ENCODE results near the gene LRRIQ3.
A peak's percentile ranks its signal among the peaks of the same experiment; 100 is the strongest.
"Not testable (repeated sequence)": the region's sequence is repeated elsewhere in the genome, so short reads cannot be mapped to it uniquely, and the experiment has no call there.

Gene LRRIQ3, protein sequence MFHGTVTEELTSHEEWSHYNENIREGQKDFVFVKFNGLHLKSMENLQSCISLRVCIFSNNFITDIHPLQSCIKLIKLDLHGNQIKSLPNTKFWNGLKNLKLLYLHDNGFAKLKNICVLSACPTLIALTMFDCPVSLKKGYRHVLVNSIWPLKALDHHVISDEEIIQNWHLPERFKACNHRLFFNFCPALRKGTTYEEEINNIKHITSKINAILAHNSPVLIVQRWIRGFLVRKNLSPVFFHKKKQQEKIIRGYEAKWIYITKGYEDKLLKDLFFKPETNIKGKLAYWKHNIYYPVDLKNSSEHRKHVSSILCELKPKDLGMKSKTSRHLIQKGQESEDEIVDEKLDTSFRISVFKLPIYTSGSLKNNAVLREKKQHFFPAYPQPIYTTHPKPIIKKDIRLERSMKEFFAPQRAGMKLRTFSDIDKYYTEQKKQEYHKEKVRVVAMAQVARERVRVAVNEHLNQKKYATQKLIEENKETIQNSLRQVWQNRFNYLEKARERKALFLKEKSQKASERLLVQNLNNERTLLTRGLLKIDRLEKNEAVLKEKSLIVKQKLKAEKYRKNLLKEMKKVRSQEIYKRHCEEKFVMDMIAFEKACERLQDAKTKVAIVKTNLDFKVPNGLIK

DNA sequence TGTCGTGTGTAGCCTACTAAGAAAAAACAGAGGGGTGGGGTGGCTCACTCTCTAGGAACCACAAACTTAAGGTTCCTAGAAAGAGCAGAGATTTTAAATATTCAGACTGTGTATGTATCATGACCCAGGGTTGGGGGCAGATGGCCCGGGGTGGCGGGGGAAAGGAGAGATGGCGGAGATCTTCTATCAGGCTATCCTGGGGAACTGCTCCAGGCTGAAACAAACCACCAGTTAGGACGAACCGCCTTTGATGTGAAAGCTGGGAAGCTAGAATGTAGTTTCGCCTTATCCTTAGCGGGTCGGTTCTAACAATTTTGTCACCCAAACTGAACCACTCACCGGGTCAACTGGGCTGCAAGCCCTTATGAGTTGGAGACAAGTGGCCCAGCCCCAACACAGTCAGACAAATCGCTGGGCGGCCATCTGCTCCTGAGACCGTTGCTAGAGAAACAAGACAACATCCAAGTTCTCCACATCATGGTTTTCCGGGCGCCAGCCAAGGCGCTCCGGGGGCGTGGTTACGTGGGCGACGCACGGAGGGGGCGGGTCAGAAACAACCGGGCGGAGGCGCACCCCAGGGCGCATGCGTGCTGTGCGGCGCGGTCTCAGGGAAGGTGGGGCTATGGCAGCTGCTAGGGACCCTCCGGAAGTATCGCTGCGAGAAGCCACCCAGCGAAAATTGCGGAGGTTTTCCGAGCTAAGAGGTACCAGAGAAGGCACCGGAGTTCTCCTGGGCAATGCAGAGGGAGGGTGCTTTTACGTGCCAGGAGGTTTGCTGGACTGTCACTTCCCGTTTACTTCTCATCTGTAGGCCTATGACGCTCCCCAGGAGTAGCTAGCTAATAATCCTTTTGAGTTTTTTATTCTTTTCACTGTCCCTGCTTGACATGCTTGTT lies at the start of gene LRRIQ3, which contains the start of gene FPGT:
LRRIQ3 (minus strand) TSS at position 520 of the 896 bp plus-strand sequence. CDS start 14,492 bp downstream, outside the sequence.
FPGT (plus strand) TSS at position 586 of the 896 bp plus-strand sequence; CDS start at position 623, 37 bp downstream.
- peak; percentile 94 to 96 for DNase-seq

DNA sequence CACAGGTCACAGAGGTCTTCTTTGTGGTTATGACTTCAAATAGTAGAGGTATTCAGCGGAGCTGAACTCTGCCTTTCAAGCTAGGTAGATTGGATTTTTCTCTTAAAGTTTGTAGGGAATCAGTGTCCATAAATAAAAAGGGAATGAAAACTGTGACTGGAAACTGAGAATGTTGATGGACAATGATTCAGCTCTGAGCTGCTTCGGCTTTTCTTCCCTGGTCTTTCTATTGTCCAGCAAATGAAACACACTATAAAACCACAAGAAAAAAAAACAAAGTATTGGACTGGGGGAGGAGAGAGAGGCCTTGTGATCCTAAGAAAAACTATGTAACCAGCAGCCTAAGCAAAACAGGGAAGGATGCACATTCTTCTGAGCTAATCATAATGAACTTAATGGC lies 48.3 kb upstream of the LRRIQ3 start:
- no peak for DNase-seq

DNA sequence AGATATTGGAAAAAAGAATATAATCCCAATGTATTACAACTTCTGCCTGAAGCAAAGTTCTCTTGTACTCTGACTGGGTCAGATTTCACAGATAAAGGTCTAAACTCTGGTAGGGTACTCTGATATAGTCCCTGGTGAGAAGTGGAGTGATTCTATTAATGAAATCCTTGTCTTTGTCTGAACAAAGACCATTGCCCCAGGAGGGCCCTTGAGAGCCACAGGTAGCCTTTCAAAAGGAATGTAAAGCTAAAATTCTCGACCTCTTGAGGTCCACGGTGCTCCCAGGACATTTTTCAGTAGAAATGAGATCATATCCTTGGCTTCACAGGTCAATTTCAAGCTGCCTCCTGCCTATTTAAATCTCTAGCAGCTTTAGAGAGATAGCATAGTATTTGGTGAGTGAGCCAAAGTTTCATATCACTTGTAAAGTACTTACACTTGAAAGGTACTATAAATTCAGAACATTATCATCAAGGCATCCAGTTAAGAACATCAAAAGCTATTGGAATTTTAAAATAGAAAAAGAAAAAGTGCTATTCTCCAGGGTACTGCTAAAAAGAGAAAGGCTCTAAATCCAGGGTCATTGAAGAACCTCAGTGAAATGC lies 47.3 kb upstream of the LRRIQ3 start:
- no peak for DNase-seq

GRCh38 chr1:74237787-74238186 lies 39.8 kb upstream of the LRRIQ3 start:
- no peak for DNase-seq

GRCh38 chr1:74237035-74237434 lies 39.1 kb upstream of the LRRIQ3 start:
- no peak for DNase-seq

- no peak for DNase-seq
These were observed 38.5 kb upstream of the LRRIQ3 start for GRCh38 chr1:74236440-74236839.

GRCh38 chr1:74235153-74235552 lies 37.2 kb upstream of the LRRIQ3 start, which contains the start of gene TNNI3K:
Gene TNNI3K (plus strand): TSS chr1:74235387. CDS start chr1:74235452, 65 bp downstream.
- no peak for DNase-seq

GRCh38 chr1:74223453-74223852 lies 25.5 kb upstream of the LRRIQ3 start:
- DNase-seq = no peak

- no peak for DNase-seq
These were observed 24.7 kb upstream of the LRRIQ3 start for GRCh38 chr1:74222701-74223100.

- DNase-seq = no peak
These were observed 17.3 kb upstream of the LRRIQ3 start for GRCh38 chr1:74215229-74215628.

- no peak for DNase-seq
These were observed 7.3 kb upstream of the LRRIQ3 start for GRCh38 chr1:74205266-74205665.

GRCh38 chr1:74199504-74199903 lies 1.5 kb upstream of the LRRIQ3 start:
- DNase-seq = no peak

DNA sequence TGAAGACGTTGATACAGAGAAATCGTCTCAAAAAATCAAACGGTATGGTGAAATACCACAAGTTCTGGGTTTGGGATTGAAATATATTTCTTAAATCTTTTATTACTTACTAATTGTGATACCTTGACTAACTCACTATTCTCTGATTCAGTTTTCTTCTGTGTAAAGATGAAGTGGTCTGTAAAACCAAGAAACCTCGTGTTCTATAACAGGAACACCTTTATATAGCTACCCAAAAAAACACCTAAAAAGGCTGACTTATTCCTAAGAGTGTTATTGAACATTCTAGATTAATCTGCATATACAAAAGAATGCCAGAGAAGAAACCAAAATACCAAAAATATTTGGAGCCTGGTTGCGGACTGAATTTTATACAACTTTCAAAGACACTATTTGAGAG lies 721 bp downstream of the LRRIQ3 start:
- DNase-seq = no peak

DNA sequence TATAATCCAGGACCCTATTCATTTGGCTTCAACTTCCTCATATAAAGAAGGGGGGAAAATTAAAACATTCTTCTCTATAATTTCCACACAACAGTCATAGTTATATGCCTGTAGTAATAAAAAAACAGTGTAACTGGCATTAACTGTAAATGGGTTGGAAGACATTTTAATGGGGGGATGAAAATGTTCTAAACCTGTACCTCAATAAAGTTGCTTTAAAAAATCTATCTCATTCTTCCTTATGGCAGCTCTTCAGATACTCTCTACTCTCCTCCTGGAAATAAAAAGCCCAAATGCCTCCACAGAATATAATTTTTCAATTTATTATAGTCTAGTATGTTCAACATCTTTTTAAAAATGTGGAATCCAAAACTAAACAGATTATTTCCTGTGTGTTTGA lies 2.6 kb downstream of the LRRIQ3 start:
- no peak for DNase-seq

DNA sequence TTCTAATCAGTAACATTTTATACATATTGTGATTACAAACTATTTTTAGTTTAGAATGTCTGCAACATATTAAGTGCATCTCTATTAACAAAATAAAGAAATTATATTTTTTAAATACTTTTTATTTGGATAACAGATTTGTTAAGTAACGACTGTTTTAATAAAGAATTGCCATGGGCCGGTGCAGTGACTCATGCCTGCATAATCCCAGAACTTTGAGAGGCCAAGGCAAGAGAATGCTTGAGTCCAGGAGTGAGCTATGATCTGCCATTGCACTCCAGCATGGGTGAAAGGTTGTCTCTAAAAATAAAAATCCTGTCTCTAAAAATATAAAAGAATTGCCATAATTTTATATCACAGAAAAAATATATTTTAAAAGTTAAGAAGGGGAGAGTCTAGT lies 4.1 kb downstream of the LRRIQ3 start:
- DNase-seq = no peak

DNA sequence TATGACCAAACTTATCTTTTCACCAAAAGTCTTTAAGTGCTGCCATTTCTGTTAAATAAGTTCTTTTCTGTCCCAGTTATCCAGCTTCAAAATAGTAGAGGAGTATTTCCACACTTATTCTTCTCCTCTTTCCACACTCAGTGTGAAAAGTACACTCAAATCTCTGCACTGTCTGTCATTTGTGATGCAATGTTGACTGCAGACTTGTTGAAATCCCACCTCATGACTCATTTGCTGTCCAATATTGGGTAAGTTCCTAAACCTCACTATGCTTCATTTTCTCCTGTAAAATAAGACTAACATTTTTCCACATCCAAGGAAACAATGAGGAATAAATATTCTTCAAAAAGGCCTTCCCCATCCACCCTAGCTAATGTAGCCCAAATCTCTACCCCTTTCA lies 17.5 kb downstream of the LRRIQ3 start:
- no peak for DNase-seq

- not testable (repeated sequence) for DNase-seq
These were observed 23.6 kb downstream of the LRRIQ3 start for GRCh38 chr1:74174423-74174822.

DNA sequence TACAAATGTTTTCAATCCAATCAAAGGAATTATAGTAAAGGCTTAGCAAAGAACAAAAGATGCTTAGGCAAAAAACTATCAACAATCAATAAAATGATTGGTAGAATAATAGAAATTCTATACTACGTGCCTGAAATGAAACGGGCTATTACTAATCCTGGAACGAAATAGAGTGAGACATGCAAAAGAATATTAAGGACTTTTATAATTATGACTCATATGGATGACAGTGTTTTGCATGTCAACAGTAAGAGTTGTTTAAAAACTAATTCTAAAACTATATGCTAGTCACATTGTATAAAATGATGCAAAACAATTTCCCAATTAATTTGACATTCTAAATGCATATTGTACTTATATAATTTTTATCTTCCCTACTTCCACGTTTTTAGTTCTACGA lies 35.6 kb downstream of the LRRIQ3 start:
- DNase-seq = no peak

- DNase-seq = no peak
These were observed 36.5 kb downstream of the LRRIQ3 start for GRCh38 chr1:74161497-74161896.

GRCh38 chr1:74160046-74160445 lies 37.9 kb downstream of the LRRIQ3 start:
- no peak for DNase-seq

DNA sequence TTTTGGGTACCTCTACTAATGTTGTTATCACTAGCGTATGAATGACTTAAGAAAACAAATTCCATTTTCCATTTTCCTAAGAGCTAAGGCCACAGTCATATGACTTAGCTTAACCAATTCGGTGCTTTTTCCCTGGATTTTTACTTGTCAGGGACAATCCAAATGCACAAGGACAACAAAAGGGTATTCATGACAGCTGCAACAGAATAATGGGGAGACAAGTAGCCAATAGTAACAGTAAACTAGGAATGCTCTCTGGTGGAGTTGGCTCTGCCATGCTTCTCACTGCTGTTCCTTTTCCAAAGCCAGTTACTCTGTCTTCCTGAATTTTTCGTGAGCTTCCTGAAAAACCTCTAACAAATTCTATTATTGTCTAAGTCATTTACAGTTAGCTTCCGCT lies 52.9 kb downstream of the LRRIQ3 start:
- no peak for DNase-seq

GRCh38 chr1:74117370-74117769 lies 80.6 kb downstream of the LRRIQ3 start:
- not testable (repeated sequence) for DNase-seq

DNA sequence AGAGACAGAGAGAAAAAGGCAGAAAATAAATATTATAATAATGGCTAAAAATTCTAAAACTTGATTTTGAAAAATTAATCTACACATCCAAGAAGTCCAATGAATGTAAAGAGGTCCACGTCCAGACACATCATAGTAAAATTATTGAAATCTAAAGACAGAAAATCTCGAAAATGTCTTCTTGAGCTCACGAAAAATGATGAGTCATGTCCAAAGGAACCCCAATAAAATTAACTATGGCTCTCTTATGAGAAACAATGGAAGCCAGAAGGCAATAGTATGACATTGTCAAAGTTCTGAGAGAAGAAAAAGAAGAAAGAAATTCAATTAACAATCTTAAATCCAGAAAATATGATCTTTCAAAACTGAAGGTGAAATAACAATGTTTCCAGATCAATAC lies 84.6 kb downstream of the LRRIQ3 start:
- no peak for DNase-seq
